Right ventricle myocardium inferior (tissue), 1 donor: ENCODE measurements around the gene CDNF. TPM values are rescaled to one million over a fixed set of nuclear protein-coding genes. Genes with fewer than 3 reads are reported as not detected.

Experiments
- total RNA-seq: library from RNA; stranded (reverse); fragmentation: NEBNext Ultra II Directional; extraction: Animal tissue kit (Norgen Biotek cat#: 25700); gene quantifications from one replicate; pipeline ENCODE4 v1.2.1, GENCODE V29; 2021
- donor health status: DM: no; HTN: yes; CAD: no; lungs with severe emphysema.

Gene CDNF
- total RNA-seq, 1 donor from 2014 or later: 1.9 TPM

Other genes with a start within 250 kb of the CDNF start
- gene FAM107B, start 63.1 kb downstream of the CDNF start, total RNA-seq: 4.2 TPM
- 7.6 TPM for gene HSPA14, start 269 bp upstream of the CDNF start, total RNA-seq
- gene MSANTD7, start 269 bp upstream of the CDNF start, total RNA-seq: 5.6 TPM
- gene SUV39H2, start 40.8 kb upstream of the CDNF start, total RNA-seq: 4.9 TPM
- 4.2 TPM for gene DCLRE1C, start 116.1 kb upstream of the CDNF start, total RNA-seq
- not detected for gene MEIG1, start 121.4 kb upstream of the CDNF start, total RNA-seq
- gene OLAH, start 205.9 kb upstream of the CDNF start, total RNA-seq: 0.35 TPM